Neural progenitor cell (in vitro differentiated cells): ENCODE data around the gene FBXW4. TPM values are rescaled to one million over a fixed set of nuclear protein-coding genes. Genes with fewer than 3 reads are reported as not detected.

Source experiments
- DNase-seq: peaks from one replicate; pipeline ENCODE4 v3.0.0-alpha.2; 2016; ENCODE audit warnings: low spot score
- H2AFZ ChIP-seq: fragments of 200-600 bp; sonication (generic); replicated peaks from 2 replicates; pipeline ENCODE4 v1.6.1; 2016; ENCODE audit warnings: antibody characterized with exemption
- H3F3A ChIP-seq: fragments of 200-600 bp; sonication (generic); 2 replicates; pipeline ENCODE4 v1.6.1; 2016; ENCODE audit warnings: antibody characterized with exemption, low read depth
- H3K27ac ChIP-seq: fragments of 200-600 bp; sonication (generic); 2 replicates; pipeline ENCODE4 v1.5.1; 2016; ENCODE audit warnings: mild to moderate bottlenecking
- H3K27me3 ChIP-seq: fragments of 200-600 bp; sonication (generic); 2 replicates; pipeline ENCODE4 v1.6.1; 2016; ENCODE audit warnings: mild to moderate bottlenecking, moderate library complexity
- H3K36me3 ChIP-seq: fragments of 200-600 bp; sonication (generic); 2 replicates; pipeline ENCODE4 v1.5.1; 2016
- H3K4me1 ChIP-seq: fragments of 200-600 bp; sonication (generic); 2 replicates; pipeline ENCODE4 v1.6.1; 2016; ENCODE audit warnings: mixed run types
- H3K4me2 ChIP-seq: fragments of 200-600 bp; sonication (generic); 2 replicates; pipeline ENCODE4 v1.6.1; 2016
- H3K4me3 ChIP-seq: fragments of 200-600 bp; sonication (generic); 2 replicates; pipeline ENCODE4 v1.5.1; 2016
- H3K79me2 ChIP-seq: fragments of 200-600 bp; sonication (generic); 2 replicates; pipeline ENCODE4 v1.6.1; 2016; ENCODE audit warnings: low read depth
- H3K9ac ChIP-seq: fragments of 200-600 bp; sonication (generic); 2 replicates; pipeline ENCODE4 v1.6.1; 2016
- H3K9me3 ChIP-seq: fragments of 200-600 bp; sonication (generic); 2 replicates; pipeline ENCODE4 v1.5.1; 2016; ENCODE audit warnings: low read depth
- H4K20me1 ChIP-seq: fragments of 200-600 bp; sonication (generic); 2 replicates; pipeline ENCODE4 v1.6.1; 2016; ENCODE audit warnings: low read depth
- H3K27ac Mint-ChIP-seq: 3 replicates; pipeline ENCODE4 v1.8.0; 2021; ENCODE audit warnings: mixed read lengths
- H3K27me3 Mint-ChIP-seq: 2 replicates; pipeline ENCODE4 v1.8.0; 2022; ENCODE audit warnings: low read depth, mild to moderate bottlenecking, inconsistent platforms, moderate library complexity, mixed read lengths; ENCODE audit not compliant: insufficient read depth
- H3K36me3 Mint-ChIP-seq: 3 replicates; pipeline ENCODE4 v1.8.0; 2021; ENCODE audit warnings: mixed read lengths
- H3K4me1 Mint-ChIP-seq: 3 replicates; pipeline ENCODE4 v1.8.0; 2021; ENCODE audit warnings: mixed read lengths
- H3K4me3 Mint-ChIP-seq: 3 replicates; pipeline ENCODE4 v1.8.0; 2021; ENCODE audit warnings: mild to moderate bottlenecking, moderate library complexity, mixed read lengths
- H3K9me3 Mint-ChIP-seq: 3 replicates; pipeline ENCODE4 v1.8.0; 2020; ENCODE audit warnings: mixed read lengths
- CTCF ChIP-seq: fragments of 200-600 bp; sonication (generic); IDR thresholded peaks from 2 replicates; pipeline ENCODE4 v1.5.1; 2017; ENCODE audit warnings: antibody characterized with exemption, mild to moderate bottlenecking
- EZH2 ChIP-seq: fragments of 200-600 bp; sonication (generic); IDR thresholded peaks from 2 replicates; pipeline ENCODE4 v1.6.1; 2017; ENCODE audit warnings: antibody characterized with exemption, mild to moderate bottlenecking, moderate library complexity
- EZH2phosphoT487 ChIP-seq: fragments of 200-600 bp; sonication (generic); IDR thresholded peaks from 2 replicates; pipeline ENCODE4 v1.6.1; 2017; ENCODE audit warnings: antibody characterized with exemption
- total RNA-seq: library from RNA; depleted of rRNA; stranded (reverse); fragments of >200 nt; gene quantifications from 2 replicates; pipeline ENCODE4 v1.2.3, GENCODE V29; 2015; ENCODE audit warnings: low replicate concordance

The FBXW4 gene
- total RNA-seq, 1 donor from 2014 or later = 36.3 TPM

- Mint-ChIP-seq H3K27me3 (peaks cover 2% of the 10 kb centered on the region), H3K9me3 (no peaks in the 10 kb centered on the region), H3K4me1 (peaks cover 6% of the 10 kb centered on the region), H3K27ac (peak overlapping the region; percentile 51), H3K4me3 (peak overlapping the region; percentile 27), H3K36me3 (peaks cover 8% of the 10 kb centered on the region)
- Histone ChIP-seq H3K9me3 (no peaks in the 10 kb centered on the region), H3K9ac (no peak overlapping the region), H3K4me1 (peaks cover 56% of the 10 kb centered on the region), H3F3A (peaks cover 45% of the 10 kb centered on the region), H3K4me3 (no peak overlapping the region), H3K79me2 (no peaks in the 10 kb centered on the region), H3K36me3 (no peaks in the 10 kb centered on the region), H3K4me2 (peak overlapping the region; percentile 63), H3K27ac (peak overlapping the region; percentile 90), H4K20me1 (no peaks in the 10 kb centered on the region), H2AFZ (no peak overlapping the region), H3K27me3 (no peaks in the 10 kb centered on the region)
- no peak for TF ChIP-seq EZH2phosphoT487
- DNase-seq = peak; percentile 69
Observed at GRCh38 chr10:101650863-101651262, 44.1 kb downstream of the FBXW4 start.

GRCh38 chr10:101649525-101650085, 45.4 kb downstream of the FBXW4 start:
- H3K79me2 ChIP-seq = no peaks in the 10 kb centered on the region
- H3K27ac ChIP-seq = peak overlapping the region; percentile 18
- H4K20me1 ChIP-seq = no peaks in the 10 kb centered on the region
- no peak overlapping the region for H3K27ac Mint-ChIP-seq
- H3K4me1 Mint-ChIP-seq = peaks cover 10% of the 10 kb centered on the region
- no peaks in the 10 kb centered on the region for H3K9me3 Mint-ChIP-seq
- peaks cover 4% of the 10 kb centered on the region for H3K36me3 Mint-ChIP-seq
- peaks cover 58% of the 10 kb centered on the region for H3F3A ChIP-seq
- no peaks in the 10 kb centered on the region for H3K36me3 ChIP-seq
- no peak for DNase-seq
- H3K9ac ChIP-seq = no peak overlapping the region
- H3K27me3 Mint-ChIP-seq = peaks cover 2% of the 10 kb centered on the region
- H3K9me3 ChIP-seq = no peaks in the 10 kb centered on the region
- H2AFZ ChIP-seq = no peak overlapping the region
- no peak for TF ChIP-seq CTCF
- no peak overlapping the region for H3K4me3 ChIP-seq
- no peaks in the 10 kb centered on the region for H3K27me3 ChIP-seq
- H3K4me2 ChIP-seq = no peak overlapping the region
- peaks cover 63% of the 10 kb centered on the region for H3K4me1 ChIP-seq
- no peak overlapping the region for H3K4me3 Mint-ChIP-seq

GRCh38 chr10:101647255-101647654, 47.7 kb downstream of the FBXW4 start:
- Mint-ChIP-seq H3K36me3 (peaks cover 4% of the 10 kb centered on the region), H3K4me3 (no peak overlapping the region)
- H3K4me1 ChIP-seq = peaks cover 71% of the 10 kb centered on the region

More at GRCh38 chr10:101647255-101647654, 47.7 kb downstream of the FBXW4 start:
- no peak overlapping the region for H3K4me3 ChIP-seq
- Mint-ChIP-seq H3K4me1 (peaks cover 25% of the 10 kb centered on the region), H3K27me3 (peaks cover 4% of the 10 kb centered on the region), H3K9me3 (no peaks in the 10 kb centered on the region), H3K27ac (no peak overlapping the region)
- no peak for DNase-seq
- peaks cover 71% of the 10 kb centered on the region for H3F3A ChIP-seq
- H2AFZ ChIP-seq = no peak overlapping the region
- H3K4me2 ChIP-seq = no peak overlapping the region
- no peaks in the 10 kb centered on the region for H3K36me3 ChIP-seq
- TF ChIP-seq EZH2phosphoT487 (no peak), EZH2 (no peak), CTCF (no peak)
- H4K20me1 ChIP-seq = no peaks in the 10 kb centered on the region
- no peaks in the 10 kb centered on the region for H3K9me3 ChIP-seq
- H3K9ac ChIP-seq = no peak overlapping the region
- no peaks in the 10 kb centered on the region for H3K27me3 ChIP-seq
- H3K79me2 ChIP-seq = peaks cover 3% of the 10 kb centered on the region
- no peak overlapping the region for H3K27ac ChIP-seq
